Stomach (tissue), 4 donors: ENCODE data around the gene PUM2.

Experiments used
- POLR2AphosphoS5 ChIP-seq, 3 donors: sonication (generic); formaldehyde crosslinking; IDR thresholded peaks; one replicate each; pipeline ENCODE4 v1.6.1; 2016; ENCODE audit warnings: antibody characterized with exemption in 3 of 3
- TF ChIP-seq, protein P1 (sequence below), 7 experiments: fragments of 450-650 bp in 4 of 7; fragments of 200-600 bp in 3 of 7; sonication (generic) in 3 of 7; IDR thresholded peaks; one replicate each; pipeline ENCODE4 v1.5.1; 2016 to 2019; ENCODE audit warnings: antibody characterized with exemption in 7 of 7, control low read depth in 2 of 7, mild to moderate bottlenecking in 1 of 7

DNA sequence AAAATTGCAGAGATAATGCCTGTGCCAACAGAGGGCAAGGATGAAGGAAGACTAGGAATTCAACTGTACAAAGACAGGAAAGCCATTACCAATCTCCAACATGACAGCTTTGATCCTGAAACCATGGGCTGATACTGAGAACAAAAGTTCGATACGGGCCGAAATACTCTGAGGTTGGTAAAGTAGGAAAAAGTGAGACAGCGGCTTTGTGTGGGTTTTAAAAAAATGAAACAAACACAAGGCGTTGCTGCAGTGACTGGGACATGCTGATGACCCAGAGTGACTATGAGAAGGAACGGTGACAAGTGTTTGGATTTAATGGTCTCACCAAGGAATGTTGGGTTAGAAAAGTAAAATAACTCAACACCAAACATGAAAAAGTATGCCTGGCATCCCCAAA, 101.5 kb downstream of the PUM2 start:
- TF ChIP-seq, protein P1, sequence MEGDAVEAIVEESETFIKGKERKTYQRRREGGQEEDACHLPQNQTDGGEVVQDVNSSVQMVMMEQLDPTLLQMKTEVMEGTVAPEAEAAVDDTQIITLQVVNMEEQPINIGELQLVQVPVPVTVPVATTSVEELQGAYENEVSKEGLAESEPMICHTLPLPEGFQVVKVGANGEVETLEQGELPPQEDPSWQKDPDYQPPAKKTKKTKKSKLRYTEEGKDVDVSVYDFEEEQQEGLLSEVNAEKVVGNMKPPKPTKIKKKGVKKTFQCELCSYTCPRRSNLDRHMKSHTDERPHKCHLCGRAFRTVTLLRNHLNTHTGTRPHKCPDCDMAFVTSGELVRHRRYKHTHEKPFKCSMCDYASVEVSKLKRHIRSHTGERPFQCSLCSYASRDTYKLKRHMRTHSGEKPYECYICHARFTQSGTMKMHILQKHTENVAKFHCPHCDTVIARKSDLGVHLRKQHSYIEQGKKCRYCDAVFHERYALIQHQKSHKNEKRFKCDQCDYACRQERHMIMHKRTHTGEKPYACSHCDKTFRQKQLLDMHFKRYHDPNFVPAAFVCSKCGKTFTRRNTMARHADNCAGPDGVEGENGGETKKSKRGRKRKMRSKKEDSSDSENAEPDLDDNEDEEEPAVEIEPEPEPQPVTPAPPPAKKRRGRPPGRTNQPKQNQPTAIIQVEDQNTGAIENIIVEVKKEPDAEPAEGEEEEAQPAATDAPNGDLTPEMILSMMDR (IDR thresholded peaks at IDR 0.05): no peak
- TF ChIP-seq POLR2AphosphoS5 (IDR thresholded peaks at IDR 0.05): no peak
